HG03196 (cell line): ENCODE data around the gene EMP3.
"Not testable (repeated sequence)": the region's sequence is repeated elsewhere in the genome, so short reads cannot be mapped to it uniquely, and the experiment has no call there.

Source experiments
- ATAC-seq: cut with Tn5 transposase; IDR thresholded peaks from one replicate; pipeline ENCODE4 v1.9.1; 2021; ENCODE audit not compliant: unreplicated experiment

The EMP3 gene

GRCh38 chr19:48315712-48316111 is 9.6 kb upstream of the EMP3 start:
- ATAC-seq = no peak

GRCh38 chr19:48317708-48317960 is 7.7 kb upstream of the EMP3 start:
- not testable (repeated sequence) for ATAC-seq

- ATAC-seq = no peak
Observed at GRCh38 chr19:48318286-48318987, 6.9 kb upstream of the EMP3 start.

GRCh38 chr19:48319647-48320541 is 5.5 kb upstream of the EMP3 start:
- ATAC-seq = no peak

- ATAC-seq = peak; percentile 48
Observed at GRCh38 chr19:48321372-48321621, 4.1 kb upstream of the EMP3 start.

- ATAC-seq = peak; percentile 58
Observed at GRCh38 chr19:48321622-48322591, 3.4 kb upstream of the EMP3 start.

- no peak for ATAC-seq
Observed at GRCh38 chr19:48329167-48329891, 4.0 kb downstream of the EMP3 start.

- ATAC-seq = peak; percentile 27
Observed at GRCh38 chr19:48330012-48330681, 4.8 kb downstream of the EMP3 start.

- ATAC-seq = no peak
Observed at GRCh38 chr19:48332351-48332661, 7.0 kb downstream of the EMP3 start.

- peak; percentile 63 for ATAC-seq
Observed at GRCh38 chr19:48332662-48333466, 7.5 kb downstream of the EMP3 start.

GRCh38 chr19:48333467-48334384 is 8.4 kb downstream of the EMP3 start:
- peak; percentile 48 for ATAC-seq

- ATAC-seq = no peak
Observed at GRCh38 chr19:48338253-48338755, 13.0 kb downstream of the EMP3 start.

- no peak for ATAC-seq
Observed at GRCh38 chr19:48338802-48339503, 13.6 kb downstream of the EMP3 start.

GRCh38 chr19:48340995-48341394 is 15.6 kb downstream of the EMP3 start:
- ATAC-seq = no peak

GRCh38 chr19:48341515-48342413 is 16.4 kb downstream of the EMP3 start:
- no peak for ATAC-seq

- no peak for ATAC-seq
Observed at GRCh38 chr19:48342414-48342738, 17.0 kb downstream of the EMP3 start.
